IMR-90 (cell line): ENCODE results near the gene PCGF2. TPM values are rescaled to one million over a fixed set of nuclear protein-coding genes. Genes with fewer than 3 reads are reported as not detected.

Source experiments
- ATAC-seq: fragments of 200-7000 bp; cut with Tn5 transposase; 2 replicates; pipeline ENCODE4 v1.9.1; 2020; ENCODE audit warnings: low read depth, mild to moderate bottlenecking, moderate library complexity
- BruUV-seq: library from RNA; stranded (reverse); fragments of 400-500 nt; replicated peaks from 2 replicates; lab custom pipeline; 2021; lab: Mats Ljungman, UMichigan
- CTCF ChIA-PET: fragments of 300-600 bp; formaldehyde crosslinking; extraction: SDS; loops from one replicate; lab custom pipeline; 2021; ENCODE audit warnings: antibody characterized with exemption; lab: Yijun Ruan, JAX
- POLR2A ChIA-PET: fragments of 300-600 bp; sonication (Branson Sonifier 250); formaldehyde crosslinking; loops from one replicate; lab custom pipeline; 2022; ENCODE audit warnings: antibody characterized with exemption; ENCODE audit not compliant: unreplicated experiment; lab: Charles Lee
- DNase-seq: peaks from one replicate; pipeline ENCODE4 v3.0.0; 2013
- H2AFZ ChIP-seq: replicated peaks from 2 replicates; pipeline ENCODE3; 2013; ENCODE audit warnings: low read length, mild to moderate bottlenecking; ENCODE audit not compliant: poor library complexity
- H2AK5ac ChIP-seq: 2 replicates; pipeline ENCODE4 v1.6.1; 2013; ENCODE audit warnings: low read depth, low read length, inconsistent platforms
- H2AK9ac ChIP-seq: replicated peaks from 2 replicates; pipeline ENCODE3; 2013; ENCODE audit warnings: mild to moderate bottlenecking, low read depth, low read length, moderate library complexity; ENCODE audit not compliant: poor library complexity
- H2BK120ac ChIP-seq: 2 replicates; pipeline ENCODE4 v1.6.1; 2013; ENCODE audit warnings: low read depth, low read length, inconsistent platforms
- H2BK15ac ChIP-seq: 3 replicates; pipeline ENCODE4 v1.6.1; 2013; ENCODE audit warnings: low read depth, low read length, inconsistent platforms
- H2BK20ac ChIP-seq: 2 replicates; pipeline ENCODE4 v1.6.1; 2013; ENCODE audit warnings: low read depth, mild to moderate bottlenecking, inconsistent platforms, low read length, moderate library complexity
- H2BK5ac ChIP-seq: 2 replicates; pipeline ENCODE4 v1.6.1; 2013; ENCODE audit warnings: mild to moderate bottlenecking, low read depth, low read length, inconsistent platforms; ENCODE audit not compliant: poor library complexity, severe bottlenecking
- H3K14ac ChIP-seq: replicated peaks from 2 replicates; pipeline ENCODE4 v1.6.1; 2013; ENCODE audit warnings: low read depth, low read length, inconsistent platforms
- H3K18ac ChIP-seq: 2 replicates; pipeline ENCODE4 v1.6.1; 2013; ENCODE audit warnings: low read depth, low read length, control low read depth
- H3K23ac ChIP-seq: 2 replicates; pipeline ENCODE4 v1.6.1; 2013; ENCODE audit warnings: low read depth, low read length, inconsistent platforms
- H3K27ac ChIP-seq: 2 replicates; pipeline ENCODE4 v1.5.1; 2013; ENCODE audit warnings: mild to moderate bottlenecking, control low read depth, low read length; ENCODE audit not compliant: insufficient read depth
- H3K27me3 ChIP-seq: 2 replicates; pipeline ENCODE4 v1.6.1; 2013; ENCODE audit warnings: low read length; ENCODE audit not compliant: control insufficient read depth, insufficient read depth
- H3K36me3 ChIP-seq: 2 replicates; pipeline ENCODE4 v1.6.1; 2013; ENCODE audit warnings: low read length, mixed read lengths; ENCODE audit not compliant: control insufficient read depth, insufficient read depth
- H3K4ac ChIP-seq: 2 replicates; pipeline ENCODE4 v1.6.1; 2013; ENCODE audit warnings: low read depth, low read length, inconsistent platforms
- H3K4me1 ChIP-seq: 2 replicates; pipeline ENCODE4 v1.6.1; 2013; ENCODE audit warnings: low read length, mixed read lengths; ENCODE audit not compliant: control insufficient read depth, insufficient read depth
- H3K4me2 ChIP-seq: 2 replicates; pipeline ENCODE4 v1.6.1; 2013; ENCODE audit warnings: low read depth, mild to moderate bottlenecking, control low read depth, low read length, moderate library complexity
- H3K4me3 ChIP-seq: 2 replicates; pipeline ENCODE4 v1.5.1; 2013; ENCODE audit warnings: low read depth, mild to moderate bottlenecking, control low read depth, low read length, moderate library complexity; ENCODE audit not compliant: insufficient read depth
- H3K56ac ChIP-seq: 2 replicates; pipeline ENCODE4 v1.6.1; 2013; ENCODE audit warnings: low read length, inconsistent platforms; ENCODE audit not compliant: insufficient read depth; ENCODE audit errors: extremely low read depth
- H3K79me1 ChIP-seq, 2 experiments: 2 replicates each; pipeline ENCODE4 v1.6.1; 2013; ENCODE audit warnings: low read length in 2 of 2, inconsistent platforms in 1 of 2, low read depth in 1 of 2
- H3K9ac ChIP-seq: 2 replicates; pipeline ENCODE4 v1.6.1; 2013; ENCODE audit warnings: low read depth, low read length, control low read depth
- H3K9me1 ChIP-seq: 2 replicates; pipeline ENCODE4 v1.6.1; 2013; ENCODE audit warnings: low read length, inconsistent platforms; ENCODE audit not compliant: insufficient read depth
- H3K9me3 ChIP-seq: 2 replicates; pipeline ENCODE4 v1.6.1; 2013; ENCODE audit warnings: low read length; ENCODE audit not compliant: control insufficient read depth, insufficient read depth
- H4K20me1 ChIP-seq: 2 replicates; pipeline ENCODE4 v1.6.1; 2013; ENCODE audit warnings: low read length, inconsistent platforms; ENCODE audit not compliant: insufficient read depth
- H4K5ac ChIP-seq: 2 replicates; pipeline ENCODE4 v1.6.1; 2013; ENCODE audit warnings: mild to moderate bottlenecking, low read depth, low read length, control low read depth
- H4K8ac ChIP-seq, 2 experiments: 2 replicates each; pipeline ENCODE4 v1.6.1; 2013; ENCODE audit warnings: low read depth in 2 of 2, low read length in 2 of 2, control low read depth in 1 of 2, inconsistent platforms in 1 of 2
- H4K91ac ChIP-seq: 2 replicates; pipeline ENCODE4 v1.6.1; 2013; ENCODE audit warnings: low read depth, low read length, inconsistent platforms; ENCODE audit not compliant: insufficient read depth
- BHLHE40 ChIP-seq: fragments of 150-350 bp; IDR thresholded peaks from 2 replicates; pipeline ENCODE4 v1.6.1; 2016; ENCODE audit warnings: mild to moderate bottlenecking, low read depth, low read length
- CHD1 ChIP-seq: IDR thresholded peaks from 2 replicates; pipeline ENCODE4 v1.6.1; 2012; ENCODE audit warnings: low read depth, low read length, improper control_type of control experiment
- ELK1 ChIP-seq: fragments of 150-350 bp; IDR thresholded peaks from 2 replicates; pipeline ENCODE4 v1.6.1; 2016; ENCODE audit warnings: low read depth, mild to moderate bottlenecking, low read length, moderate library complexity, borderline replicate concordance
- FOS ChIP-seq: fragments of 150-350 bp; IDR thresholded peaks from 2 replicates; pipeline ENCODE4 v1.6.1; 2016; ENCODE audit warnings: low read depth, low read length
- MAFK ChIP-seq: IDR thresholded peaks from 2 replicates; pipeline ENCODE4 v1.6.1; 2012; ENCODE audit warnings: low read depth, low read length, improper control_type of control experiment
- MAZ ChIP-seq: IDR thresholded peaks from 2 replicates; pipeline ENCODE4 v1.6.1; 2012; ENCODE audit warnings: low read depth, mild to moderate bottlenecking, low read length, improper control_type of control experiment, moderate library complexity, borderline replicate concordance
- NFE2L2 ChIP-seq: fragments of 150-350 bp; IDR thresholded peaks from 2 replicates; pipeline ENCODE4 v1.6.1; 2016; ENCODE audit warnings: low read depth, mild to moderate bottlenecking, low read length
- POLR2A ChIP-seq: IDR thresholded peaks from 2 replicates; pipeline ENCODE4 v1.6.1; 2012; ENCODE audit warnings: mild to moderate bottlenecking, low read depth, low read length
- RCOR1 ChIP-seq: IDR thresholded peaks from 2 replicates; pipeline ENCODE4 v1.6.1; 2012; ENCODE audit warnings: mild to moderate bottlenecking, low read length, improper control_type of control experiment; ENCODE audit not compliant: insufficient replicate concordance
- SMC3 ChIP-seq: fragments of 150-350 bp; IDR thresholded peaks from 2 replicates; pipeline ENCODE4 v1.6.1; 2016; ENCODE audit warnings: low read depth, mild to moderate bottlenecking, antibody characterized with exemption, low read length, moderate library complexity
- WGBS, 2 experiments: methylation state at CpG; one replicate each; pipeline versions ENCODE4 v1.1.5 to v1.1.7; 2013; ENCODE audit warnings: missing lambda C conversion rate in 2 of 2; ENCODE audit not compliant: insufficient read length in 1 of 2; ENCODE audit errors: extremely low coverage in 2 of 2; 5-methylcytosine and 5-hydroxymethylcytosine counted together
- dilution Hi-C: fragments of 300-500 bp; cut with HindIII; formaldehyde crosslinking; loops from one replicate; pipeline ENCODE4 v1.14.3; 2018; ENCODE audit warnings: low sequenced_read_pairs; ENCODE audit not compliant: unreplicated experiment
- in situ Hi-C: fragments of 300-500 bp; cut with MboI; formaldehyde crosslinking; loops from 3 replicates; pipeline ENCODE4 v1.14.3; 2019; ENCODE audit warnings: low sequenced_read_pairs, inconsistent platforms, mixed read lengths
- intact Hi-C: fragments of 100-400 bp; cut with micrococcal nuclease; formaldehyde crosslinking; loops from 2 replicates; pipeline ENCODE4 v1.10.0; 2022
- polyA plus RNA-seq, 3 experiments: library from polyadenylated mRNA; depleted of rRNA; stranded (reverse); fragments of >200 nt; gene quantifications; 2 replicates each; pipeline ENCODE4 v1.2.3, GENCODE V29; 2012; ENCODE audit warnings: low replicate concordance in 1 of 3
- total RNA-seq: library from RNA; depleted of rRNA; stranded (reverse); fragments of >200 nt; gene quantifications from 2 replicates; pipeline ENCODE4 v1.2.3, GENCODE V29; 2012
- TF ChIP-seq, protein P1 (sequence below): fragments of 150-350 bp; IDR thresholded peaks from 2 replicates; pipeline ENCODE4 v1.6.1; 2017; ENCODE audit warnings: mild to moderate bottlenecking, antibody characterized with exemption, low read length, low read depth

Gene PCGF2
- total and polyA plus RNA-seq, 2 of the 4 experiments (the other 2 are of a cell fraction), result 1.1 to 18.2 TPM

DNA sequence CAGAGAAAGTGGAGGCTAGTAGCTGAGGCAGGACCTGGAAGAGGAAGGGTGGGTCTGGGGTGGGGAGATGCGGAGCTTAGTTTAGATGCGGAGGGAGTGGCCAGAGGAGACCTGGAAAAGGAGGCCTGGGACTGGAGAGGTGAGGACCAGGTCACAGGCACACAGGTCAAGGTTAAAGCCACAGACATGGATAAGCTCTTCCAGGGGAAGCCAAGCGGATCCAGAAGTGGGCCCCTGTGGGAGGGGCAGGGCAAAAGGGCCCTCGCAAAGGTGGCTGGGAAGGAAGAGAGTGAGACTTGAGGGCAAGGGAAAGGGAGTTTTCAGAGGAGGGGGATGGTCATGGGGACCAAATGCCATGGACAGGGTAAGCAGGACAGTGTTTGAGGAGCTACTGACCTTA, 57.0 kb downstream of the PCGF2 start (continued):
- TF ChIP-seq, protein P1, sequence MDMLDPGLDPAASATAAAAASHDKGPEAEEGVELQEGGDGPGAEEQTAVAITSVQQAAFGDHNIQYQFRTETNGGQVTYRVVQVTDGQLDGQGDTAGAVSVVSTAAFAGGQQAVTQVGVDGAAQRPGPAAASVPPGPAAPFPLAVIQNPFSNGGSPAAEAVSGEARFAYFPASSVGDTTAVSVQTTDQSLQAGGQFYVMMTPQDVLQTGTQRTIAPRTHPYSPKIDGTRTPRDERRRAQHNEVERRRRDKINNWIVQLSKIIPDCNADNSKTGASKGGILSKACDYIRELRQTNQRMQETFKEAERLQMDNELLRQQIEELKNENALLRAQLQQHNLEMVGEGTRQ, result no peak
- no peak for TF ChIP-seq RCOR1

GRCh38 chr17:38690386-38690785, 57.8 kb downstream of the PCGF2 start:
- Histone ChIP-seq H2BK20ac (no peak overlapping the region), H3K9me1 (peaks cover 5% of the 10 kb centered on the region; the same call in 1 of the 2 replicates), H2AFZ (no peak overlapping the region), H4K20me1 (no peaks in the 10 kb centered on the region), H3K36me3 (no peaks in the 10 kb centered on the region), H2BK120ac (no peak overlapping the region), H2BK5ac (no peak overlapping the region), H4K5ac (no peak overlapping the region), H2BK15ac (no peak overlapping the region), H3K9me3 (no peaks in the 10 kb centered on the region), H3K4me3 (no peak overlapping the region), H2AK9ac (no peak overlapping the region), H4K8ac (no peak overlapping the region), H3K14ac (no peak overlapping the region), H3K4me2 (no peak overlapping the region), H2AK5ac (no peak overlapping the region), H3K18ac (no peak overlapping the region), H3K4me1 (peaks cover 7% of the 10 kb centered on the region; the same call in 1 of the 2 replicates), H3K9ac (no peak overlapping the region), H4K91ac (no peak overlapping the region), H3K27ac (no peak overlapping the region), H3K27me3 (peaks cover 2% of the 10 kb centered on the region; the same call in 1 of the 2 replicates), H3K23ac (no peak overlapping the region), H3K79me1 (no peaks in the 10 kb centered on the region), H3K56ac (no peak overlapping the region), H3K4ac (no peak overlapping the region)
- ChIA-PET CTCF (interaction anchor here (2.8 kb wide), 1 partner anchor 13 kb away, joined by 9 read pairs; no protein-coding TSS in a partner anchor), POLR2A (interaction anchor here (1.0 kb wide), 1 partner anchor 12 kb away, joined by 3 read pairs; no protein-coding TSS in a partner anchor)
- TF ChIP-seq MAFK (no peak), NFE2L2 (no peak), ELK1 (no peak), SMC3 (no peak), CHD1 (no peak), FOS (no peak), BHLHE40 (no peak), POLR2A (no peak), MAZ (no peak)
- DNase-seq, result no peak
- in situ Hi-C loops (no loop called here), dilution Hi-C loops (no loop called here), intact Hi-C loops (no loop called here)
- no peak for ATAC-seq
- no TSS peak for BruUV-seq
- no CpG with 5 or more reads among the region's 4 CpGs for WGBS, 2 experiments
